Panc1 (cell line): ENCODE results near the gene PRSS21. TPM values are rescaled to one million over a fixed set of nuclear protein-coding genes. Genes with fewer than 3 reads are reported as not detected.
A peak's percentile ranks its signal among the peaks of the same experiment; 100 is the strongest.

Source experiments
- ATAC-seq: fragments of 200-7000 bp; cut with Tn5 transposase; 2 replicates; pipeline ENCODE4 v1.9.1; 2020; ENCODE audit warnings: mild to moderate bottlenecking, moderate library complexity
- BruUV-seq: library from RNA; stranded (reverse); fragments of 400-500 nt; replicated peaks from 2 replicates; lab custom pipeline; 2021; lab: Mats Ljungman, UMichigan
- CTCF ChIA-PET: fragments of 300-600 bp; sonication (Branson Sonifier 250); formaldehyde crosslinking; loops from one replicate; lab custom pipeline; 2022; ENCODE audit warnings: antibody characterized with exemption; lab: Charles Lee
- POLR2A ChIA-PET: fragments of 300-600 bp; sonication (Branson Sonifier 250); formaldehyde crosslinking; loops from one replicate; lab custom pipeline; 2022; ENCODE audit warnings: antibody characterized with exemption; lab: Charles Lee
- DNase-seq: peaks from one replicate; pipeline ENCODE4 v3.0.0-alpha.2; 2010; ENCODE audit warnings: low read depth, low spot score
- H3K27ac ChIP-seq: 2 replicates; pipeline ENCODE4 v1.5.1; 2011; ENCODE audit warnings: mild to moderate bottlenecking, low read length, inconsistent platforms
- H3K27me3 ChIP-seq: fragments of 200-500 bp; sonication (Bioruptor generic); 2 replicates; pipeline ENCODE4 v1.6.0; 2014; ENCODE audit warnings: low read length, inconsistent platforms; ENCODE audit not compliant: control insufficient read depth, insufficient read depth
- H3K36me3 ChIP-seq: fragments of 200-500 bp; sonication (Bioruptor generic); 2 replicates; pipeline ENCODE4 v1.5.1; 2014; ENCODE audit warnings: inconsistent platforms, mild to moderate bottlenecking, low read length, moderate library complexity; ENCODE audit not compliant: control insufficient read depth, insufficient read depth
- H3K4me1 ChIP-seq: 2 replicates; pipeline ENCODE4 v1.5.1; 2011; ENCODE audit warnings: inconsistent platforms, mild to moderate bottlenecking, low read length, moderate library complexity; ENCODE audit not compliant: control insufficient read depth, insufficient read depth
- H3K4me3 ChIP-seq, 2 experiments: 2 replicates each; pipeline ENCODE4 v1.5.1; 2011 to 2012; ENCODE audit warnings: low read depth in 2 of 2, low read length in 2 of 2, mild to moderate bottlenecking in 2 of 2, inconsistent platforms in 1 of 2, moderate library complexity in 1 of 2
- H3K9me3 ChIP-seq: fragments of 200-500 bp; sonication (Bioruptor generic); 2 replicates; pipeline ENCODE4 v1.5.1; 2014; ENCODE audit warnings: low read depth, mild to moderate bottlenecking, inconsistent platforms, low read length, moderate library complexity; ENCODE audit not compliant: control insufficient read depth, insufficient read depth
- POLR2AphosphoS5 ChIP-seq: IDR thresholded peaks from 2 replicates; pipeline ENCODE4 v1.6.1; 2012; ENCODE audit warnings: mild to moderate bottlenecking, low read depth, low read length, moderate library complexity
- SIN3A ChIP-seq: IDR thresholded peaks from 2 replicates; pipeline ENCODE4 v1.6.1; 2012; ENCODE audit warnings: low read depth, mild to moderate bottlenecking, low read length, moderate library complexity, borderline replicate concordance; ENCODE audit not compliant: insufficient read depth
- TCF7L2 ChIP-seq: IDR thresholded peaks from 2 replicates; pipeline ENCODE4 v1.6.1; 2011; ENCODE audit warnings: mild to moderate bottlenecking, low read depth, low read length, inconsistent platforms
- in situ Hi-C: cut with HindIII; loops from 2 replicates; pipeline ENCODE4 v1.10.0; 2016; ENCODE audit warnings: low sequenced_read_pairs, low pct_unique_long_range_greater_than_20kb
- intact Hi-C: fragments of 100-400 bp; cut with micrococcal nuclease; formaldehyde crosslinking; loops from one replicate; pipeline ENCODE4 v1.10.0; 2022; ENCODE audit not compliant: unreplicated experiment
- total RNA-seq: library from RNA; stranded (reverse); gene quantifications from one replicate; pipeline ENCODE4 v1.2.1, GENCODE V29; 2021; ENCODE audit not compliant: unreplicated experiment
- TF ChIP-seq, protein P1 (sequence below), 2 experiments: IDR thresholded peaks; 2 replicates each; pipeline ENCODE4 v1.6.1; 2011 to 2012; ENCODE audit warnings: low read depth in 2 of 2, control low read depth in 1 of 2, low read length in 1 of 2, mild to moderate bottlenecking in 1 of 2, moderate library complexity in 1 of 2; ENCODE audit not compliant: insufficient read depth in 1 of 2
- TF ChIP-seq, protein P2 (sequence below): fragments of 450-650 bp; IDR thresholded peaks from 2 replicates; pipeline ENCODE4 v1.5.1; 2017; ENCODE audit warnings: mild to moderate bottlenecking

Gene PRSS21
- total RNA-seq, 1 experiment from 2014 or later = not detected

DNA sequence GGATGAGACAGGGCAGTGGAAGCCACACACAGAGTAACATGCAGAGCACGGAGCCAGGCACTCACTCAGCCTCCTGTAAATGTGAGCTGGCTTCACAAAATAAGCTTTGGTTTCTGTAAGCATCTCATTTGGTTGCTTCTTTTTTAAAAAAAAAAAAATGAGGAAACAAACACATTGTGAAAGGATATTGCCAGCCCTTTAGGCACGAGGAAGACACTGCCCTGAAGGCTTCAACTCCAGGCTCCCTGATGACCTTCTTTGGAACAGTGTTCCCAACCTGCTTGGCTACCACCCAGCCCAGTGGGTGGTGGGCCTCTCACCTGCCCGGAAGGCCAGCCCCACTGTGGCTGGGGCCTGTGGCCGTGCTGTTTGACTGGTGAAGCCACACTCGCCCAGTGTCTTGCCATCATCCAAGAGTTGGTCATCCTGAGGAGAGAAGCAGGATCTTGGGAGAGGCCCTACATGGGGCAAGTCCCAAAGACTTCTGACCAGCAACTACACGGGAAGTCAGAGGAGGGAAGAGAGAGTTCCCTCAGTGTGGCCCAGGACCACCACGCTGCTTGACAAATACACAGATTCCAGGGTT lies 41.8 kb upstream of the PRSS21 start:
- peaks cover 9% of the 10 kb centered on the region for H3K36me3 ChIP-seq
- TF ChIP-seq, protein P1, sequence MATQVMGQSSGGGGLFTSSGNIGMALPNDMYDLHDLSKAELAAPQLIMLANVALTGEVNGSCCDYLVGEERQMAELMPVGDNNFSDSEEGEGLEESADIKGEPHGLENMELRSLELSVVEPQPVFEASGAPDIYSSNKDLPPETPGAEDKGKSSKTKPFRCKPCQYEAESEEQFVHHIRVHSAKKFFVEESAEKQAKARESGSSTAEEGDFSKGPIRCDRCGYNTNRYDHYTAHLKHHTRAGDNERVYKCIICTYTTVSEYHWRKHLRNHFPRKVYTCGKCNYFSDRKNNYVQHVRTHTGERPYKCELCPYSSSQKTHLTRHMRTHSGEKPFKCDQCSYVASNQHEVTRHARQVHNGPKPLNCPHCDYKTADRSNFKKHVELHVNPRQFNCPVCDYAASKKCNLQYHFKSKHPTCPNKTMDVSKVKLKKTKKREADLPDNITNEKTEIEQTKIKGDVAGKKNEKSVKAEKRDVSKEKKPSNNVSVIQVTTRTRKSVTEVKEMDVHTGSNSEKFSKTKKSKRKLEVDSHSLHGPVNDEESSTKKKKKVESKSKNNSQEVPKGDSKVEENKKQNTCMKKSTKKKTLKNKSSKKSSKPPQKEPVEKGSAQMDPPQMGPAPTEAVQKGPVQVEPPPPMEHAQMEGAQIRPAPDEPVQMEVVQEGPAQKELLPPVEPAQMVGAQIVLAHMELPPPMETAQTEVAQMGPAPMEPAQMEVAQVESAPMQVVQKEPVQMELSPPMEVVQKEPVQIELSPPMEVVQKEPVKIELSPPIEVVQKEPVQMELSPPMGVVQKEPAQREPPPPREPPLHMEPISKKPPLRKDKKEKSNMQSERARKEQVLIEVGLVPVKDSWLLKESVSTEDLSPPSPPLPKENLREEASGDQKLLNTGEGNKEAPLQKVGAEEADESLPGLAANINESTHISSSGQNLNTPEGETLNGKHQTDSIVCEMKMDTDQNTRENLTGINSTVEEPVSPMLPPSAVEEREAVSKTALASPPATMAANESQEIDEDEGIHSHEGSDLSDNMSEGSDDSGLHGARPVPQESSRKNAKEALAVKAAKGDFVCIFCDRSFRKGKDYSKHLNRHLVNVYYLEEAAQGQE (IDR thresholded peaks at IDR 0.05; ENCODE audit: insufficient read depth in 1 of 2, low read depth in 2 of 2, low read length in 1 of 2) = no peak
- TF ChIP-seq SIN3A (no peak), POLR2AphosphoS5 (no peak), TCF7L2 (no peak)
- TF ChIP-seq, protein P2, sequence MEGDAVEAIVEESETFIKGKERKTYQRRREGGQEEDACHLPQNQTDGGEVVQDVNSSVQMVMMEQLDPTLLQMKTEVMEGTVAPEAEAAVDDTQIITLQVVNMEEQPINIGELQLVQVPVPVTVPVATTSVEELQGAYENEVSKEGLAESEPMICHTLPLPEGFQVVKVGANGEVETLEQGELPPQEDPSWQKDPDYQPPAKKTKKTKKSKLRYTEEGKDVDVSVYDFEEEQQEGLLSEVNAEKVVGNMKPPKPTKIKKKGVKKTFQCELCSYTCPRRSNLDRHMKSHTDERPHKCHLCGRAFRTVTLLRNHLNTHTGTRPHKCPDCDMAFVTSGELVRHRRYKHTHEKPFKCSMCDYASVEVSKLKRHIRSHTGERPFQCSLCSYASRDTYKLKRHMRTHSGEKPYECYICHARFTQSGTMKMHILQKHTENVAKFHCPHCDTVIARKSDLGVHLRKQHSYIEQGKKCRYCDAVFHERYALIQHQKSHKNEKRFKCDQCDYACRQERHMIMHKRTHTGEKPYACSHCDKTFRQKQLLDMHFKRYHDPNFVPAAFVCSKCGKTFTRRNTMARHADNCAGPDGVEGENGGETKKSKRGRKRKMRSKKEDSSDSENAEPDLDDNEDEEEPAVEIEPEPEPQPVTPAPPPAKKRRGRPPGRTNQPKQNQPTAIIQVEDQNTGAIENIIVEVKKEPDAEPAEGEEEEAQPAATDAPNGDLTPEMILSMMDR = no peak
- peak overlapping the region; percentile 88 to 93 for H3K4me3 ChIP-seq
- intact Hi-C loops (no loop called here), in situ Hi-C loops (no loop called here)
- no peaks in the 10 kb centered on the region for H3K27me3 ChIP-seq
- DNase-seq = no peak
- BruUV-seq = no TSS peak
- POLR2A ChIA-PET = no interaction called here
- CTCF ChIA-PET = no interaction called here
- H3K4me1 ChIP-seq = peaks cover 60% of the 10 kb centered on the region
- no peaks in the 10 kb centered on the region for H3K9me3 ChIP-seq
- peak overlapping the region; percentile 98 for H3K27ac ChIP-seq
- ATAC-seq = no peak

DNA sequence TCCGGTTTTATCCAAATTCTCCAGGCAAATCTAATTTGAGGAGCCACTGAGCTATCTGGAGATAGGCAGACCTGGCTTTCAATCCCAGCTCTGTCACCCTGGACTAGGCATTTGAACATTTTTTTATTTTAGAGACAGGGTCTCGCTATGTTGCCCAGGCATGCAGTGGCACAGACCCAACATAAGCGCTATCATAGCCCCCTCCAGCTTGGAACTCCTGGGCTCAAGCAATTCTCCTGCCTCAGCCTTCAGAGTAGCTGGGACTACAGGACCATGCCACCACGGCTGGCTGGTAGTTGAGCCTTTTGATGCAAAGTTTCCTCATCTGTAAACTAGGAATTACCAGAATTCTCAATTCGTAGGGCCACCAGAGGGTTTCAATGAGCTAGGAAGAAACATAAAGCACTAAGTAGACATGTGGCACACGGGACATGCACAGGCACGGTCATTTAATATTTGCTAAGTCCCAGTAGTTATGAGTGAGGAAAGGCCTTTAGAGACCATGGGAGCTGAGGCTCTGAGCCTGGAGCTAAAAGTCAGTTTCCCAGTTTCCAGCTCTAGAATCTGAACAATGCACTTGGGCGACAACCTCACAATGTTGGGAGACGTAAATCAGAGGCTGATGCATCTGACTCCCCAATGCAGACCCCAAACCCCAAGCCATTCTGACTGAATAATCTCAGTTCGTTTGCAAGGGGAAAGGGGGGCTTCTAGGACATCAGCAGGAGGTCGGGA lies 41.1 kb upstream of the PRSS21 start:
- no peak for TF ChIP-seq TCF7L2
- TF ChIP-seq, protein P2 = no peak
- TF ChIP-seq POLR2AphosphoS5 = no peak; the same call in none of the 2 replicates
- TF ChIP-seq SIN3A = no peak
- Histone ChIP-seq H3K27me3 (no peaks in the 10 kb centered on the region), H3K4me3 (peak overlapping the region; percentile 88 to 93), H3K27ac (peak overlapping the region; percentile 98), H3K9me3 (no peaks in the 10 kb centered on the region), H3K36me3 (peaks cover 9% of the 10 kb centered on the region), H3K4me1 (peaks cover 53% of the 10 kb centered on the region)
- intact Hi-C loops (no loop called here), in situ Hi-C loops (no loop called here)
- ChIA-PET CTCF (interaction anchor here (0.6 kb wide), 2 partner anchors 47 to 252 kb away, joined by 4 read pairs; no protein-coding TSS in a partner anchor), POLR2A (no interaction called here)
- BruUV-seq = no TSS peak
- DNase-seq (no peak), ATAC-seq (no peak)
